OCI-LY7 (cell line): ENCODE measurements around the gene RAB42. TPM values are rescaled to one million over a fixed set of nuclear protein-coding genes. Genes with fewer than 3 reads are reported as not detected.
A peak's percentile ranks its signal among the peaks of the same experiment; 100 is the strongest.

Experiments used
- BruUV-seq: library from RNA; stranded (reverse); fragments of 400-500 nt; replicated peaks from 2 replicates; lab custom pipeline; 2021; lab: Mats Ljungman, UMichigan
- CTCF ChIA-PET: fragments of 300-600 bp; sonication (Branson Sonifier 250); formaldehyde crosslinking; loops from one replicate; lab custom pipeline; 2022; ENCODE audit warnings: antibody characterized with exemption; ENCODE audit not compliant: unreplicated experiment; lab: Charles Lee
- POLR2A ChIA-PET: fragments of 300-600 bp; sonication (Branson Sonifier 250); formaldehyde crosslinking; loops from one replicate; lab custom pipeline; 2022; ENCODE audit warnings: antibody characterized with exemption; lab: Charles Lee
- DNase-seq: peaks from one replicate; pipeline ENCODE4 v3.0.0-alpha.2; 2015; ENCODE audit warnings: low spot score
- H2AFZ ChIP-seq: fragments of 200-600 bp; sonication (generic), shearing (Covaris generic); 2 replicates; pipeline ENCODE4 v1.6.1; 2014; ENCODE audit warnings: mild to moderate bottlenecking, antibody characterized with exemption, low read length, moderate library complexity
- H3K27ac ChIP-seq: fragments of 200-600 bp; sonication (generic); 2 replicates; pipeline ENCODE4 v1.5.1; 2014; ENCODE audit warnings: mixed run types, low read depth, mild to moderate bottlenecking, moderate library complexity, low read length, inconsistent platforms; ENCODE audit not compliant: poor library complexity, severe bottlenecking
- H3K36me3 ChIP-seq: fragments of 200-600 bp; sonication (generic); 2 replicates; pipeline ENCODE4 v1.6.1; 2014; ENCODE audit warnings: mild to moderate bottlenecking, antibody characterized with exemption, low read length, moderate library complexity, mixed read lengths; ENCODE audit not compliant: insufficient read depth
- H3K4me1 ChIP-seq: fragments of 200-600 bp; sonication (generic); 2 replicates; pipeline ENCODE4 v1.5.1; 2014; ENCODE audit warnings: mild to moderate bottlenecking, low read length; ENCODE audit not compliant: insufficient read depth, poor library complexity, severe bottlenecking
- H3K4me2 ChIP-seq: fragments of 200-600 bp; sonication (generic); 2 replicates; pipeline ENCODE4 v1.6.1; 2014; ENCODE audit warnings: mild to moderate bottlenecking, low read length
- H3K4me3 ChIP-seq: fragments of 200-600 bp; sonication (generic); 2 replicates; pipeline ENCODE4 v1.5.1; 2014; ENCODE audit warnings: mild to moderate bottlenecking, low read depth, low read length; ENCODE audit not compliant: poor library complexity, severe bottlenecking
- H3K79me2 ChIP-seq: fragments of 200-600 bp; sonication (generic); 2 replicates; pipeline ENCODE4 v1.6.1; 2016; ENCODE audit warnings: low read depth, mild to moderate bottlenecking, low read length, moderate library complexity, mixed read lengths; ENCODE audit not compliant: insufficient read depth
- H3K9me2 ChIP-seq: fragments of 200-600 bp; sonication (generic); 2 replicates; pipeline ENCODE4 v1.6.1; 2016; ENCODE audit warnings: mild to moderate bottlenecking, low read length, mixed read lengths; ENCODE audit not compliant: insufficient read depth
- H3K9me3 ChIP-seq: fragments of 200-600 bp; sonication (generic); 2 replicates; pipeline ENCODE4 v1.6.1; 2014; ENCODE audit warnings: mild to moderate bottlenecking, mixed run types, low read length, mixed read lengths
- H4K20me1 ChIP-seq: fragments of 200-600 bp; sonication (generic); 2 replicates; pipeline ENCODE4 v1.6.1; 2014; ENCODE audit warnings: mild to moderate bottlenecking, antibody characterized with exemption, low read length, moderate library complexity, mixed read lengths; ENCODE audit not compliant: insufficient read depth
- EZH2phosphoT487 ChIP-seq: fragments of 200-600 bp; sonication (generic); IDR thresholded peaks from 2 replicates; pipeline ENCODE4 v1.6.1; 2018; ENCODE audit warnings: low read depth, borderline replicate concordance, mild to moderate bottlenecking, mixed run types, antibody characterized with exemption, low read length, moderate library complexity, mixed read lengths
- intact Hi-C: fragments of 100-400 bp; cut with micrococcal nuclease; formaldehyde crosslinking; loops from one replicate; pipeline ENCODE4 v1.10.0; 2022; ENCODE audit not compliant: unreplicated experiment
- total RNA-seq, 2 experiments: library from RNA; depleted of rRNA in 1 of 2; stranded (reverse); fragments of >200 nt in 1 of 2; shearing (Covaris generic) in 1 of 2; gene quantifications; 2 replicates each; pipeline ENCODE4 v1.2.3, GENCODE V29; 2014 to 2022
- TF ChIP-seq, protein P1 (sequence below): fragments of 200-600 bp; sonication (generic); conservative IDR thresholded peaks from 2 replicates; pipeline ENCODE4 v1.5.1; 2014; ENCODE audit warnings: mild to moderate bottlenecking, antibody characterized with exemption, low read length, moderate library complexity, mixed read lengths

The RAB42 gene
- total RNA-seq, 2 experiments from 2014 or later, result not detected

DNA sequence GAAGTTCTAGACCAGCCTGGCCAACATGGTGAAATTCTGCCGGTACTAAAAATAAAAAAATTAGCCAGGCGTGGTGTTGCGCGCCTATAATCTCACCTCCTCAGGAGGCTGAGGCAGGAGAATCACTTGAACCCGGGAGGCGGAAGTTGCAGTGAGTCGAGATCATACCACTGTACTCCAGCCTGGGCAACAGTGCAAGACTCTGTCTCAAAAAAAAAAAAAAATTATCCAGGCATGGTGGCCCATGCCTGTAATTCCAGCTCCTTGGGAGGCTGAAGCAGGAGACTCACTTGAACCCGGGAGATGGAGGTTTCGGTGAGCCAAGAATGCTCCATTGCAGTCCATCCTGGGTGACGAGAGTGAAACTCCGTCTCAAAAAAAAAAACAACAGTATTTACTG lies 18.5 kb upstream of the RAB42 start:
- Histone ChIP-seq H3K9me2 (no peaks in the 10 kb centered on the region), H3K4me3 (no peak overlapping the region), H3K4me2 (no peak overlapping the region), H3K36me3 (peaks cover 64% of the 10 kb centered on the region), H3K79me2 (0 out of 2 replicates have a peak, but pooled peaks cover under 1% of the 10 kb centered on the region), H3K27ac (no peak overlapping the region), H4K20me1 (no peaks in the 10 kb centered on the region), H3K9me3 (no peaks in the 10 kb centered on the region), H3K4me1 (peaks cover 16% of the 10 kb centered on the region), H2AFZ (no peak overlapping the region)
- POLR2A ChIA-PET, result no interaction called here
- no peak for TF ChIP-seq EZH2phosphoT487
- TF ChIP-seq, protein P1, sequence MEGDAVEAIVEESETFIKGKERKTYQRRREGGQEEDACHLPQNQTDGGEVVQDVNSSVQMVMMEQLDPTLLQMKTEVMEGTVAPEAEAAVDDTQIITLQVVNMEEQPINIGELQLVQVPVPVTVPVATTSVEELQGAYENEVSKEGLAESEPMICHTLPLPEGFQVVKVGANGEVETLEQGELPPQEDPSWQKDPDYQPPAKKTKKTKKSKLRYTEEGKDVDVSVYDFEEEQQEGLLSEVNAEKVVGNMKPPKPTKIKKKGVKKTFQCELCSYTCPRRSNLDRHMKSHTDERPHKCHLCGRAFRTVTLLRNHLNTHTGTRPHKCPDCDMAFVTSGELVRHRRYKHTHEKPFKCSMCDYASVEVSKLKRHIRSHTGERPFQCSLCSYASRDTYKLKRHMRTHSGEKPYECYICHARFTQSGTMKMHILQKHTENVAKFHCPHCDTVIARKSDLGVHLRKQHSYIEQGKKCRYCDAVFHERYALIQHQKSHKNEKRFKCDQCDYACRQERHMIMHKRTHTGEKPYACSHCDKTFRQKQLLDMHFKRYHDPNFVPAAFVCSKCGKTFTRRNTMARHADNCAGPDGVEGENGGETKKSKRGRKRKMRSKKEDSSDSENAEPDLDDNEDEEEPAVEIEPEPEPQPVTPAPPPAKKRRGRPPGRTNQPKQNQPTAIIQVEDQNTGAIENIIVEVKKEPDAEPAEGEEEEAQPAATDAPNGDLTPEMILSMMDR, result no peak
- intact Hi-C loops, result no loop called here
- no peak for DNase-seq
- CTCF ChIA-PET, result no interaction called here
- BruUV-seq, result no TSS peak

DNA sequence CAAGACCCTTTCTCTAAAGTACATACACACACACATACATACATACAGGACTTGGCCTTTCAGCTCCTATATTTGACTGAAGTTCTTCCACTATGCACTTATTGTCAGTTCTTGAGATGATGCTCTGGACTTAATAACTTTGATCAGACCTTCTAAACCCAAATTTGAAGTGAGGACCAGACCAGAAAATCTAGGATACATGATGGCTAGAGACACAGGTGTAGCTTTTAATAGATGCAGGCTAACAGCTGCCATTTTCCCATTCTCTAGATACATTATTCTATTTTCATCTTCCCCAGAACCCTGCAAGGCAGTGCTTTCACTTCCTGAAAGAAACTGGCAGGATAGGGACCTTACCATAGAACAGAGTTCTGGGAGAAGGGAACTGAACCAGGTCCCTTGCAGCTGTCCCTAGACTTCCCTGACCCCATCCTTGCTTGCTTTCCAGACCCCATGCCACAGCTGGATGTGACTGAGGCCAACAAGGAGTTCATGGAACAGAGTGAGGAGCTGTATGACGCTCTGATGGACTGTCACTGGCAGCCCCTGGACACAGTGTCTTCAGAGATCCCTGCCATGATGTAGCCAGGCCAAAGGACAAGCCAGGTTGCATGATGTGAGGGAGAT lies 14.9 kb upstream of the RAB42 start:
- peak; percentile 30 for DNase-seq
- H3K79me2 ChIP-seq, result peaks cover 35% of the 10 kb centered on the region
- intact Hi-C loops, result no loop called here
- peaks cover 30% of the 10 kb centered on the region for H3K4me1 ChIP-seq
- H3K9me3 ChIP-seq, result no peaks in the 10 kb centered on the region
- POLR2A ChIA-PET, result interaction anchor here (0.8 to 1.4 kb wide), 2 partner anchors 16 to 161 kb away, joined by 3 to 4 read pairs; no protein-coding TSS in a partner anchor
- H2AFZ ChIP-seq, result no peak overlapping the region
- H3K4me3 ChIP-seq, result no peak overlapping the region
- peak overlapping the region; percentile 85 for H3K27ac ChIP-seq
- CTCF ChIA-PET, result no interaction called here
- H3K36me3 ChIP-seq, result peaks cover 70% of the 10 kb centered on the region
- TF ChIP-seq, protein P1, result no peak
- TF ChIP-seq EZH2phosphoT487, result no peak
- peaks cover 24% of the 10 kb centered on the region for H4K20me1 ChIP-seq
- no peaks in the 10 kb centered on the region for H3K9me2 ChIP-seq
- BruUV-seq, result no TSS peak
- no peak overlapping the region for H3K4me2 ChIP-seq
